Globus pallidus (tissue), 1 donor: Measurements from ENCODE around the gene RHO.

Experiments used
- DNase-seq: peaks from one replicate; pipeline ENCODE4 v3.0.0-alpha.2; 2015; ENCODE audit warnings: low spot score

The RHO gene

GRCh38 chr3:129560269-129560787, 31.9 kb downstream of the RHO start:
- DNase-seq = no peak

GRCh38 chr3:129560911-129561594, 32.6 kb downstream of the RHO start:
- peak; percentile 54 for DNase-seq

- DNase-seq = no peak
These were observed 33.3 kb downstream of the RHO start for GRCh38 chr3:129561619-129562248.

- no peak for DNase-seq
These were observed 34.4 kb downstream of the RHO start for GRCh38 chr3:129562803-129563202.

- DNase-seq = no peak
These were observed 34.9 kb downstream of the RHO start for GRCh38 chr3:129563332-129563731.

- no peak for DNase-seq
These were observed 35.6 kb downstream of the RHO start for GRCh38 chr3:129563850-129564535.

- no peak for DNase-seq
These were observed 36.7 kb downstream of the RHO start for GRCh38 chr3:129564981-129565644.

- DNase-seq = no peak
These were observed 37.5 kb downstream of the RHO start for GRCh38 chr3:129565902-129566301.

- no peak for DNase-seq
These were observed 38.8 kb downstream of the RHO start for GRCh38 chr3:129567176-129567705.

- no peak for DNase-seq
These were observed 39.5 kb downstream of the RHO start for GRCh38 chr3:129567939-129568338.

- no peak for DNase-seq
These were observed 41.4 kb downstream of the RHO start for GRCh38 chr3:129569856-129570255.

GRCh38 chr3:129571605-129572547, 43.4 kb downstream of the RHO start:
- no peak for DNase-seq

GRCh38 chr3:129572603-129573002, 44.2 kb downstream of the RHO start:
- no peak for DNase-seq

GRCh38 chr3:129573493-129573892, 45.1 kb downstream of the RHO start:
- no peak for DNase-seq

GRCh38 chr3:129574206-129574605, 45.8 kb downstream of the RHO start:
- no peak for DNase-seq

GRCh38 chr3:129575233-129575996, 47.0 kb downstream of the RHO start:
- no peak for DNase-seq

GRCh38 chr3:129575997-129576384, 47.6 kb downstream of the RHO start:
- no peak for DNase-seq

GRCh38 chr3:129576514-129577352, 48.3 kb downstream of the RHO start:
- no peak for DNase-seq

GRCh38 chr3:129577366-129577765, 48.9 kb downstream of the RHO start:
- DNase-seq = no peak
